HG02571 (cell line): ENCODE results near the gene BTAF1.

Experiments
- ATAC-seq: cut with Tn5 transposase; IDR thresholded peaks from one replicate; pipeline ENCODE4 v1.9.1; 2021; ENCODE audit warnings: mild to moderate bottlenecking, moderate library complexity; ENCODE audit not compliant: unreplicated experiment

The BTAF1 gene

DNA sequence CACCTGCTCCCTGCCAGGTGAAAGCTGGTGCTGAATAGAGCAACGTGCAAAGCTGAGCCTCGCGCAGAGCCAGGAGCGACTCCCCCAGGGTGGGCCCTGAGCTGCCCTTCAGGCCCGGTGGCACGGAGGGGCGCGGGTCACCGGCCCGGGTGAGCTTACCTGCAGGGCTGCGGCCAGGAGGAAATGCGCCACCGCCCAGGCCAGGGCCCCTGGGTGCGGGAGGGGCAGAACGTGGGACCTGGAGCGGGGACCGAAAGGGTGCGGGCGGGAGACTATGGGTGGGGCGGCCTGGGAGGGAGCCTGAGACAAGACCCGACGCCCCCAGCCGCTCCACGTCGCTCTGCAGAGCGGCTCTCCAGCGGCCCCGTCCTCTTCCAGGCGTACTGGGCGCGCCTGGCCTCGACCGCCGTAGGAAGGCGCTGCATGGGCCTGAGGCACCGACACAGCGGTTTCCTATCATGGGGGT is 122.1 kb downstream of the BTAF1 start:
- ATAC-seq = no peak

DNA sequence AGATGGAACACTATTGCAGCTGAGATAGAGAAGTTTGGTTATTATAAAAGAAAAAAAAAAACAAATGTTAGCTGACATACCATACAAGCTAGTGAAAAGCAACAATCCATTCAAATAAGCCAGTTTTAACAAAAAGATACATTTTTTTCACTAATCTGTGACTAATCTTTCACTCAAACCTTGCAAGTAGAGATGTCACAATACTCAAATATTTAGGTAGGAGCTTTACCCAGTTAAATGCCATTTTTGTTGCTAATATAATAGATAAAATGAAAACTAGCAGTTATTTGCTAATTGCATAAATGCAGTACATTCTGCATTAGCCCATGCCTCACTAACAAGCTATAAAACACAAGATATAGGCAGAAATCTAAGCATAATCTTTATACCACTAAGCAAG is 123.6 kb downstream of the BTAF1 start:
- no peak for ATAC-seq

DNA sequence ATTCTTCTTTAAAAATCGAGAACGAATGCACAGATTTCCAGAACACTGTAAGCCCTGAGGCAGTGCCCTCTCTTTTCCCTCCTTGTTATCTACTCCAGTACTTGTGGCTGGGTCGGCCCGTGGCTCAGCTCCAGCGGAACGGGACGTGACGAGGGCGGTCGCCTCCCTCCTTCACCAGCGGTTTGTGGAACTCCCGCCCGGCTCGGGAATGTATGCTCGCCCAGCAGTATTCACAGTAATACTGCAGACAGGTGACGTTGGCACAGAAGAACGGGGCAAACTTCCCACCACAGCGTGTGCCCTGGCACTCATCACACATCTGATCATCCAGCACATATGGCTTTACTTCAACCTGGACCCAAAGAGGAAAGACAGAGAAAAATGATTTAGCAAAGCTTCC is 128.5 kb downstream of the BTAF1 start:
- ATAC-seq = no peak

DNA sequence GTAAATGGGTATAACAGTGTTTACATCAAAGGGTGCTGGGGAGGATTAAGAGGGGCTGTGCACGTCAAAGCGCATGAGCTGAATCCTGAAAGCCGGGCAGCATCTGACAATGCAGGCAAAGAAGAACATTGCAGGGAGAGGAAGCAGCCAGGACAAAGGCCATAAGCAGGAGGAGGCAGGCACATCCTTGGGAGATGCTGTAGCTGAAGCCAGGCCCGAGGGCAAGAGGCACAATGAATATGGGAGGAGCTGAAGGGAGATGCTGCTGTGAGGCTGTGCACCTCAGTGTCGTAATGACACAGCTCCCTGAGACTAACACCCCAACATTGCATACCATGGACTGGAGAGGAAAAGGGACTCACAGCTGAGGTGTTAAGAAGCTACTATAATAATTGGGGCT is 129.2 kb downstream of the BTAF1 start:
- ATAC-seq = no peak

DNA sequence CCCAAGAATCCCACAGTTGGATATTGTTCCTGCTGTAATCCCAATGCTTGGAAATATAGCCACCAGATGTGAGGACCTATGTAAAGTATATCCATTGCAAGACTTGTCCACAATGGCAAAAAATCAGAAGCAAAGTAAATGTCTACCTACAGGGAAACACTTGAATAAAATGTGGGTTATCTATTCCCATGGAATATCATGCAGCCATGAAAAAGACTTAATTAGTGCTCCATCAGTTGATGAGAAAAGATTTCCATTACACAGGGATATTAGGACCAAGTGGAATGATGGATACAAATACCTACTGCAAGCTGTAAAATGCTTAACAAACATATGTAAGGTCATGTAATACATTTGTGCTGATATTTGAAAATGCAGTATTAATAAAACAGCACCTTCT is 131.2 kb downstream of the BTAF1 start:
- no peak for ATAC-seq

DNA sequence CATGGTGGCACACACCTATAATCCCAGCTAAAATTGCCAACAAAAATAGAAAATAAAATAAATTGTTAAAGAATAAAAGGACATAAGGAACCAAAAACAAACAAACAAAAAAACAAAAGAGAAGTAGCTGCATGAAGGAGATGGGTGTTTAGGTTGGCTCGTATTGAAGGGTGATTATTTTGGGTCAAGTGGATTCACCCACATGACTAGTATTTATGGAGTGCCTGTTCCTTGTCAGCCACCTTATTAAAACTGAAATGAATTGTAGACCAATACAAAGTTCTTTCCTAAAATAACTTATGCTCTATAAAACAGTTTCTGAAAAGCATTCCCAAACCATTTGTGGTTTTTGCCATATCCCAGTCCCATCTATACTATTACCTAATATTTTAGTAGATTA is 138.7 kb downstream of the BTAF1 start:
- no peak for ATAC-seq

DNA sequence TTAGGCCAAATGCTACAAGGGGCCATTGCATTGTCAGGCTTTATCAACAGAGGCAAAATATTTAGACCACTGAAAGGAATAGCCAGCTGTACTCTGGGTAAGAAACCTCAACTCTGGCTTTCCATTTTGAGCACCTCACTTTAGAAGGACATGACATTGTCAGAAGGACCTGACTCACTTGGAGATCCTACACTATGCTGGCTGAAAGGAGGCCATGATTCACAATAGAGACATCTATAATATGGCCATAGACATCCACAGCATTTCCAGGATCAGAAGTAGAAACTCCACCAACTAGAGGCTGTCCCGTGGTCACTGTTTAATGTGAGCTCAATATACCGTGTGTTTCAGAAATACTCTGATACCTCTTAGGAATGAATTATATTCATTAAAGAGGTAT is 140.9 kb downstream of the BTAF1 start:
- no peak for ATAC-seq

DNA sequence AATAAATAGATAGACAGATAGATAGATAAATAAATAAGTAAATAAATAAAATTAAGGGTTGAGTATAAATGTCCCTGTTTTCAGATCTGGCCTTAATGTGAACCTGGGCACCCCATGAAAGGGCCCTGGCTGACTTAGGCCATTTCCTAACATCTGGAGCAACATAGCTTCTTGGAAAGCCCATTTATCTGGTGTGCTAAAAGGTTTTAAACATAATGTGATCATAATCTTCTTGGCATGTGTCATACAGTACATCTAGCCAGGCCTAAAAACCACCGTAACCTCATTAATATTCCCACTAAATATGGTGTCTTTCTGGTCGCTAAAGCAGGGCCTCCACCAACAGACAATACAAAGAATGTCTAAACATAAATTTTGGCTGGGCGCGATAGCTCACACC is 142.8 kb downstream of the BTAF1 start:
- ATAC-seq = no peak

DNA sequence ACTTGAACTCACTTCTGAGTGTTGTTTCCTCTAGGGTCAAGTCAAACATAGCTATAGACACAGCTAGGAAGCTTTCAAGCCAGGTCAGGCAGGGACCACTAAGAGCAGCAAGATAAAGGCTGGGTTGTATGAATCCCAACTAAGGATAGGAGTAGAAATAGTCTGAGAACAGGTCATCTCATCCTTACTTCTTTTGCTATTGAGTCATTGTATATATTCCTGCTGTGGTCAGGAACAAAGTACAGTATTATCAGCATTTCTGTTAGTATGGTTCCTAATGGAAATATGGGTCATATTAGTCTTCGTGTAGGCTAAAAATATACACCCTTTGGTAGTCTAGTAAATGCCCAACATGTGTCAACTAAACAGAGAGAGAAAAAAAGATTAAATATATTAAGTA is 145.3 kb downstream of the BTAF1 start:
- no peak for ATAC-seq

DNA sequence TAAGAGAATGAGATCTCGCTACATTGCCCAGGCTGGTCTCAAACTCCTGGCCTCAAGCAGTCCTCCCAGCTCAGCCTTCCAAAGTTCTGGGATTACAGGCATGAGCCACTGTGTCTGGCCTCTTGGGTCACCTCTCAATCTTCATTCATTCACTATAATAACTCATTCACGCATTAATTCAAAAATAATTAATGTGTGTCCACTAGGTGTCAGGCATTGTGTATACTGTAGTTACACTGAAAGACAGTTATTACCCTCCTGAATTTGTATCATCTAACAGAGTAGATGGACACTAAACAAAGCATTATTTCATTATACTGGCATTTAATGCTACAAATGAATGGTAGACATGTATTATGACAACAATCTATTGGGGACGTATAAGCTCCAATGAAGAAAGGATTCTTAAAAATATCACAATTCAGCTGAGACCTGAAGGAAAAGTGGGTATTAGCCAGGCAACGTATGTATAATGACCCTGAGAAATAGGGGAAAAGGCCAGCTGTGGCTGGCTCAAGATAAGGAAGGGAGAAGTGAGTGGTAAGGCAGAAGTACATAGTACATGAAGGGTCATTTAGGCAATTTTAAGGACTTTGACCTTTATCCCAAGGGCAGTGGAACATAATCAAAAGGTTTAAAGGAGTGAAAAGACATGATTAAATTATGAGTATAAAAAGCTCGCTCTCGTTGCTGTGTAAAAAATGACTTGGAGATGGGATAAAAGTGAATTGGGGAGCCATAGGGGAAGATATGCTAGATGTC is 150.7 kb downstream of the BTAF1 start:
- ATAC-seq = no peak

DNA sequence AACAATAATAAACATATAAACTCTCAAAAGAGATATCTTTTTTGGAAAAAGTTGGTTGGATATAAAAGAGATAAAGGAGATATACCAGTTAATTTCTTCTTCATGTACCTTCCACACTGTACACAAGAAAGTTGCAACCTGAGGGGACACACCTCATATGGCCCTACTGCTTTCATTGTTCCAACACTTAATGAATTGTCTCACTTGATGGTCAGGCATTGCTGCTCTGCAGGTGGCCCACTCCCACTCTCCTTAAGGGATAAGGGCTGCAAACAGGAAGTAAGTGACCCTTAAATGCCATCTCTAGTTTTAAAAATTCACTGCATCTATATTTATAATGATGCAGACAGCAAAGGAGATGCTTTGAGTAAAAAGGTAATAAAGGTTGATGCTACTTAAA is 152.3 kb downstream of the BTAF1 start:
- ATAC-seq = no peak

DNA sequence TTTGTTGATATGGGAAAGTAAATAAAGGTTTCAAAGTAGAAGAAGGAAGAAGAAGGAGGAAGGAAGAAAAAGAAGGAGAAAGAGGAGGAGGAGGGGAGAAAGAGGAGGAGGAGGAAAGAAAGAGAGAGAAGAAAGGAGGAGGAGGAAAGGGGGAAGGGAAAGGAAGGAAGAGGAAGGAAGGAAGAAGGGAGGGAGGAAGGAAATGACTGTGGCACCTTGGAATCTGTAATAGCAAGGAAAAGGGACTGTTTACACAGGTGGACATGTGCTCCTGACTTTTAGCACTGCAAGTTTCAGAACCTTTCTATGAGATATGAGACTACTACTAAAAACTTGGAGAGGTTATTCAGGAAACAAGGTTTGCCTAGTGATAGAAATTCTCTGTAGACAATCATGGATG is 153.2 kb downstream of the BTAF1 start:
- ATAC-seq = no peak

DNA sequence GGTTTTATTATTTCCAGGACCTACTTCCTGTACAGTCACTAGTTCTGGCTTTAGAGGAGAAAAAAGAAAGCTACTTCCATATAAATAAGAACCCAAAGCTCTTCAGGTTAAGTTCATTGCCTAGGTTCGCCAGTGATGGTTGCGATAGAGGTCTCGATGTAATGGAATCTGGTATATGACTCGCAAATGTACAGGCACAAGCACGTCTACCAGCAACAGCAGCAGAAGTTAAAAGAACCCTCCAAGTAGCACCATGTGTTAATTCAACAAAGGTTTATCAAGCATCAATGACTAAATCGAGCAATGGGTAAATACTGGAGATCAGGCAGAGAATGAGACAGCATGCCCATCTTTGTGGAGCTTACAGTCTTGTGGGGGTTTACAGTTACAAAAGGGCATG is 155.4 kb downstream of the BTAF1 start:
- no peak for ATAC-seq
